Testis (tissue), 3 donors: ENCODE results near the gene KDM6B. TPM values are rescaled to one million over a fixed set of nuclear protein-coding genes. Genes with fewer than 3 reads are reported as not detected.

Experiments used
- DNase-seq: peaks from one replicate; pipeline ENCODE4 v3.0.0-alpha.2; 2019
- H3K27ac ChIP-seq, 2 donors: fragments of 200-600 bp; sonication (generic); one replicate each; pipeline ENCODE4 v1.5.1; 2019
- H3K27me3 ChIP-seq: fragments of 200-600 bp; sonication (generic); one replicate; pipeline ENCODE4 v1.5.1; 2019
- H3K36me3 ChIP-seq: fragments of 200-600 bp; sonication (generic); one replicate; pipeline ENCODE4 v1.5.1; 2017; ENCODE audit warnings: low read depth; ENCODE audit errors: missing control alignments
- H3K4me1 ChIP-seq: fragments of 200-600 bp; sonication (generic); one replicate; pipeline ENCODE4 v1.5.1; 2019
- H3K4me3 ChIP-seq, 2 donors: fragments of 200-600 bp; sonication (generic); one replicate each; pipeline ENCODE4 v1.5.1; 2017 to 2019
- H3K9me3 ChIP-seq: fragments of 200-600 bp; sonication (generic); one replicate; pipeline ENCODE4 v1.5.1; 2017
- POLR2A ChIP-seq: fragments of 450-650 bp; IDR thresholded peaks from one replicate; pipeline ENCODE4 v1.6.1; 2017; ENCODE audit warnings: antibody characterized with exemption, mild to moderate bottlenecking, moderate library complexity
- WGBS, 2 donors: methylation state at CpG; one replicate each; pipeline ENCODE4 v1.1.5; 2018; 5-methylcytosine and 5-hydroxymethylcytosine counted together
- intact Hi-C: fragments of 100-400 bp; cut with DNase I; formaldehyde crosslinking; loops from one replicate; pipeline ENCODE4 v1.15.1; 2023; ENCODE audit warnings: low total_unique reads
- polyA plus RNA-seq: library from polyadenylated mRNA; stranded (reverse); fragments of 350-450 nt; fragmentation: Illumina TruSeq; extraction: RNeasy Lipid Tissue Mini Kit (QIAGEN cat#74804); gene quantifications from one replicate; pipeline ENCODE4 v1.2.3, GENCODE V29; 2014; ENCODE audit warnings: low read depth, low replicate concordance; ENCODE audit not compliant: insufficient read depth
- total RNA-seq, 2 donors: library from RNA; depleted of rRNA; stranded (reverse); fragments of >200 nt; gene quantifications; one replicate each; pipeline ENCODE4 v1.2.3, GENCODE V29; 2016
- TF ChIP-seq, protein P1 (sequence below), 3 experiments: fragments of 450-650 bp in 2 of 3; fragments of 200-600 bp in 1 of 3; sonication (generic) in 1 of 3; IDR thresholded peaks; one replicate each; pipeline ENCODE4 v1.5.1; 2016 to 2019; ENCODE audit warnings: antibody characterized with exemption in 3 of 3, mild to moderate bottlenecking in 2 of 3, moderate library complexity in 1 of 3

KDM6B gene
- total and polyA plus RNA-seq, 3 donors from 2014 or later: 27.8 to 41.8 (median 38.0) TPM

DNA sequence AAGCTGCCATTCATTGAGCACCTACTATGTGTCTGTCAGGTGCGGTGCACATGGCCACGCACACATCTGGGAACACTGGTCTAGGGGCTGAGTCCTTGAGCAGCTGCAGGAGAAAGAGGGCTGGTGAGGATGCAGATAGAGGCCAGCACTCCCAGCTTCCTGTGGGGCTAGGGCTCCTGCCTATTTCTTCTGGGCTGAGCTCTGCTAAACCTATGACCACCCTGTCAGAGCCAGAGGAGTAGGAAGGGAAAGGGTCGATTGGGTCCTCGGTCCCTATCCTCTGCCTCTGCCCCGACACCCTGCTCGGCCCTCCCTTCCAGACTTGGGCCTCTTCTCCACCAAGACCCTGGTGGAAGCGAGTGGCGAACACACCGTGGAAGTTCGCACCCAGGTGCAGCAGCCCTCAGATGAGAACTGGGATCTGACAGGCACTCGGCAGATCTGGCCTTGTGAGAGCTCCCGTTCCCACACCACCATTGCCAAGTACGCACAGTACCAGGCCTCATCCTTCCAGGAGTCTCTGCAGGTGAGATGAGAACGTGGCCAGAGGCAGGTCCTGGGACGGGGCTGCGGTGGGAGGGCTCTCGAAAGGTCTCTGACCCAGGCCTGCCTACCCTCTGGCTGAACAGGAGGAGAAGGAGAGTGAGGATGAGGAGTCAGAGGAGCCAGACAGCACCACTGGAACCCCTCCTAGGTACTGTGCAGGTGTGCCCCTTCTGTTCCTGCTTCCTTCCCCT, 16.9 kb downstream of the KDM6B start:
- H3K27ac ChIP-seq: no peak overlapping the region
- no peaks in the 10 kb centered on the region for H3K27me3 ChIP-seq
- TF ChIP-seq, protein P1, sequence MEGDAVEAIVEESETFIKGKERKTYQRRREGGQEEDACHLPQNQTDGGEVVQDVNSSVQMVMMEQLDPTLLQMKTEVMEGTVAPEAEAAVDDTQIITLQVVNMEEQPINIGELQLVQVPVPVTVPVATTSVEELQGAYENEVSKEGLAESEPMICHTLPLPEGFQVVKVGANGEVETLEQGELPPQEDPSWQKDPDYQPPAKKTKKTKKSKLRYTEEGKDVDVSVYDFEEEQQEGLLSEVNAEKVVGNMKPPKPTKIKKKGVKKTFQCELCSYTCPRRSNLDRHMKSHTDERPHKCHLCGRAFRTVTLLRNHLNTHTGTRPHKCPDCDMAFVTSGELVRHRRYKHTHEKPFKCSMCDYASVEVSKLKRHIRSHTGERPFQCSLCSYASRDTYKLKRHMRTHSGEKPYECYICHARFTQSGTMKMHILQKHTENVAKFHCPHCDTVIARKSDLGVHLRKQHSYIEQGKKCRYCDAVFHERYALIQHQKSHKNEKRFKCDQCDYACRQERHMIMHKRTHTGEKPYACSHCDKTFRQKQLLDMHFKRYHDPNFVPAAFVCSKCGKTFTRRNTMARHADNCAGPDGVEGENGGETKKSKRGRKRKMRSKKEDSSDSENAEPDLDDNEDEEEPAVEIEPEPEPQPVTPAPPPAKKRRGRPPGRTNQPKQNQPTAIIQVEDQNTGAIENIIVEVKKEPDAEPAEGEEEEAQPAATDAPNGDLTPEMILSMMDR (IDR thresholded peaks at IDR 0.05): no peak
- TF ChIP-seq POLR2A: no peak
- H3K9me3 ChIP-seq: no peaks in the 10 kb centered on the region
- 69 to 74% methylated on average over 13 to 17 of the region's 17 CpGs for WGBS, 2 donors
- intact Hi-C loops: no loop called here
- no peak for DNase-seq
- peaks cover 11% of the 10 kb centered on the region for H3K4me1 ChIP-seq
- H3K4me3 ChIP-seq: no peak overlapping the region
- H3K36me3 ChIP-seq: no peaks in the 10 kb centered on the region

DNA sequence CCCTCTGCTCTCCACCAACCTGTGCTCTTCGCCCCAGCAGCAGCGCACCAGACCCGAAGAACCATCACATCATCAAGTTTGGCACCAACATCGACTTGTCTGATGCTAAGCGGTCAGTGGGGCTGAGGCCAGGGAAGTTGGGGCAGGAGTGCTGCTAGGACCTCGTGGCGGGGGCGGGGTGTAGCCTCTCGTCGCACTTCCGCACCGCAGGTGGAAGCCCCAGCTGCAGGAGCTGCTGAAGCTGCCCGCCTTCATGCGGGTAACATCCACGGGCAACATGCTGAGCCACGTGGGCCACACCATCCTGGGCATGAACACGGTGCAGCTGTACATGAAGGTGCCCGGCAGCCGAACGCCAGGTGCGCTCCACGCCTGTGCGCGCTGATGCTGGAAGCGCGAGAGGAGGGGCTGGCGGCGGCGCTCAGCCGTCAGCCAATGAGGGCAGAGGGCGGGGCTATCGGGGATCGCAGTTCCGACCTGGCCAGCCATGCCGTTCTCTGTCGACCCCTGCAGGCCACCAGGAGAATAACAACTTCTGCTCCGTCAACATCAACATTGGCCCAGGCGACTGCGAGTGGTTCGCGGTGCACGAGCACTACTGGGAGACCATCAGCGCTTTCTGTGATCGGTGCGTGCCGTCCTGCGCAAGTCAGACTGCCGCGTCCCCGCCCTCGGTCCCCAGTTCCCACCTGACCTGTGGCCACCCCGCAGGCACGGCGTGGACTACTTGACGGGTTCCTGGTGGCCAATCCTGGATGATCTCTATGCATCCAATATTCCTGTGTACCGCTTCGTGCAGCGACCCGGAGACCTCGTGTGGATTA, 17.6 kb downstream of the KDM6B start:
- TF ChIP-seq, protein P1 (IDR thresholded peaks at IDR 0.05): peak; percentile 99 to 100 (median 99)
- no peak for TF ChIP-seq POLR2A
- Histone ChIP-seq H3K4me3 (peak overlapping the region in 1 of 2 donors; percentile 8), H3K27ac (no peak overlapping the region), H3K27me3 (no peaks in the 10 kb centered on the region), H3K36me3 (no peaks in the 10 kb centered on the region), H3K4me1 (peaks cover 18% of the 10 kb centered on the region), H3K9me3 (no peaks in the 10 kb centered on the region)
- intact Hi-C loops: no loop called here
- DNase-seq: peak; percentile 94
- WGBS, 2 donors: 23 to 43% methylated on average over 6 to 54 of the region's 60 CpGs

DNA sequence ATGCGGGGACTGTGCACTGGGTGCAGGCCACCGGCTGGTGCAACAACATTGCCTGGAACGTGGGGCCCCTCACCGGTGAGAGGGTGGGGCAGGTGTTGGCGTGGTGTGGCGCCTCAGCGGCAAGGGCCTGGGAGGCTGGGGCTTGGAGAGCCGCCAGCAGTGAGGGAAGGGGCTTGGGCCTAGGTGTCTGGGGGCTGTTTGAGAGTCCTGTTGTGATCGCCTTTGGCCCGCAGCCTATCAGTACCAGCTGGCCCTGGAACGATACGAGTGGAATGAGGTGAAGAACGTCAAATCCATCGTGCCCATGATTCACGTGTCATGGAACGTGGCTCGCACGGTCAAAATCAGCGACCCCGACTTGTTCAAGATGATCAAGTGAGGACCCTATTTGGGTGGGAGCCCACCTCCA, 18.2 kb downstream of the KDM6B start:
- Histone ChIP-seq H3K36me3 (no peaks in the 10 kb centered on the region), H3K9me3 (no peaks in the 10 kb centered on the region), H3K4me1 (peaks cover 18% of the 10 kb centered on the region), H3K4me3 (peak overlapping the region in 1 of 2 donors; percentile 8), H3K27me3 (no peaks in the 10 kb centered on the region), H3K27ac (no peak overlapping the region)
- 52 to 61% methylated on average over 15 to 20 of the region's 20 CpGs for WGBS, 2 donors
- intact Hi-C loops: no loop called here
- TF ChIP-seq, protein P1 (IDR thresholded peaks at IDR 0.05): no peak
- TF ChIP-seq POLR2A: no peak
- DNase-seq: no peak

DNA sequence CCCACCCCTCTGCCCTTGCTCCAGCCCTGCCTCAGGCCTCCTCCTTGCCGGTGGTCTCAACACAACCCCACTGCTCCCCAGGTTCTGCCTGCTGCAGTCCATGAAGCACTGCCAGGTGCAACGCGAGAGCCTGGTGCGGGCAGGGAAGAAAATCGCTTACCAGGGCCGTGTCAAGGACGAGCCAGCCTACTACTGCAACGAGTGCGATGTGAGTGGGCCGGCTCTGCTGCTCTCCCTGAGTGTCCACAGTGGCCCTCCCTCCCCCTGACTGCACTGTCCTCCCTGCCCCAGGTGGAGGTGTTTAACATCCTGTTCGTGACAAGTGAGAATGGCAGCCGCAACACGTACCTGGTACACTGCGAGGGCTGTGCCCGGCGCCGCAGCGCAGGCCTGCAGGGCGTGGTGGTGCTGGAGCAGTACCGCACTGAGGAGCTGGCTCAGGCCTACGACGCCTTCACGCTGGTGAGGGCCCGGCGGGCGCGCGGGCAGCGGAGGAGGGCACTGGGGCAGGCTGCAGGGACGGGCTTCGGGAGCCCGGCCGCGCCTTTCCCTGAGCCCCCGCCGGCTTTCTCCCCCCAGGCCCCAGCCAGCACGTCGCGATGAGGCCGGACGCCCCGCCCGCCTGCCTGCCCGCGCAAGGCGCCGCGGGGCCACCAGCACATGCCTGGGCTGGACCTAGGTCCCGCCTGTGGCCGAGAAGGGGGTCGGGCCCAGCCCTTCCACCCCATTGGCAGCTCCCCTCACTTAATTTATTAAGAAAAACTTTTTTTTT, 19.1 kb downstream of the KDM6B start:
- Histone ChIP-seq H3K36me3 (no peaks in the 10 kb centered on the region), H3K27ac (no peak overlapping the region)
- intact Hi-C loops: no loop called here

More for the DNA sequence above, 19.1 kb downstream of the KDM6B start:
- Histone ChIP-seq H3K4me3 (no peak overlapping the region), H3K27me3 (no peaks in the 10 kb centered on the region), H3K4me1 (peaks cover 18% of the 10 kb centered on the region), H3K9me3 (no peaks in the 10 kb centered on the region)
- WGBS, 2 donors: 38 to 67% methylated on average over 12 to 46 of the region's 51 CpGs
- no peak for DNase-seq
- TF ChIP-seq POLR2A: no peak
- TF ChIP-seq, protein P1 (IDR thresholded peaks at IDR 0.05): no peak
